Smooth muscle cell (in vitro differentiated cells): ENCODE results near the gene ARRDC5. TPM values are rescaled to one million over a fixed set of nuclear protein-coding genes. Genes with fewer than 3 reads are reported as not detected.

Experiments used
- DNase-seq: peaks from one replicate; lab custom pipeline; 2025; ENCODE audit not compliant: unreplicated experiment; lab: John Stamatoyannopoulos, UW
- H2AFZ ChIP-seq: fragments of 200-600 bp; sonication (generic); 2 replicates; pipeline ENCODE4 v1.6.0; 2016; ENCODE audit warnings: antibody characterized with exemption, low read depth, mild to moderate bottlenecking
- H3F3A ChIP-seq: fragments of 200-600 bp; sonication (generic); 2 replicates; pipeline ENCODE4 v1.6.0; 2017; ENCODE audit warnings: antibody characterized with exemption, low read depth
- H3K27ac ChIP-seq: fragments of 200-600 bp; sonication (generic); 2 replicates; pipeline ENCODE4 v1.5.1; 2016; ENCODE audit warnings: low read depth, mild to moderate bottlenecking
- H3K27me3 ChIP-seq: fragments of 200-600 bp; sonication (generic); 2 replicates; pipeline ENCODE4 v1.6.1; 2016; ENCODE audit warnings: low read depth, mild to moderate bottlenecking
- H3K36me3 ChIP-seq: fragments of 200-600 bp; sonication (generic); 2 replicates; pipeline ENCODE4 v1.5.1; 2016; ENCODE audit warnings: low read depth
- H3K4me1 ChIP-seq: fragments of 200-600 bp; sonication (generic); 2 replicates; pipeline ENCODE4 v1.5.1; 2016; ENCODE audit warnings: low read depth
- H3K4me2 ChIP-seq: fragments of 200-600 bp; sonication (generic); 2 replicates; pipeline ENCODE4 v1.6.0; 2016; ENCODE audit warnings: mild to moderate bottlenecking
- H3K4me3 ChIP-seq: fragments of 200-600 bp; sonication (generic); 2 replicates; pipeline ENCODE4 v1.5.1; 2016; ENCODE audit warnings: mild to moderate bottlenecking
- H3K79me2 ChIP-seq: fragments of 200-600 bp; sonication (generic); 2 replicates; pipeline ENCODE4 v1.6.0; 2016; ENCODE audit warnings: low read depth, mild to moderate bottlenecking
- H3K9ac ChIP-seq: fragments of 200-600 bp; sonication (generic); 2 replicates; pipeline ENCODE4 v1.6.0; 2016; ENCODE audit warnings: low read depth
- H3K9me3 ChIP-seq: fragments of 200-600 bp; sonication (generic); replicated peaks from 2 replicates; pipeline ENCODE4 v1.5.1; 2016; ENCODE audit warnings: low read depth
- H4K20me1 ChIP-seq: fragments of 200-600 bp; sonication (generic); 2 replicates; pipeline ENCODE4 v1.6.0; 2016; ENCODE audit warnings: low read depth
- WGBS: methylation state at CpG from one replicate; pipeline ENCODE4 v1.1.7; 2016; ENCODE audit warnings: low lambda C conversion rate; 5-methylcytosine and 5-hydroxymethylcytosine counted together
- polyA plus RNA-seq: library from polyadenylated mRNA; unstranded; fragments of >200 nt; fragmentation: Nextera tagmentation; extraction: Ambion mirVana; gene quantifications from 2 replicates; pipeline ENCODE4 v1.2.1, GENCODE V29; 2016
- total RNA-seq: library from RNA; depleted of rRNA; stranded (reverse); fragments of >200 nt; gene quantifications from 2 replicates; pipeline ENCODE4 v1.2.3, GENCODE V29; 2014
- TF ChIP-seq, protein P1 (sequence below): fragments of 200-600 bp; sonication (generic); IDR thresholded peaks from 2 replicates; pipeline ENCODE4 v1.5.1; 2017; ENCODE audit warnings: borderline replicate concordance, mild to moderate bottlenecking, antibody characterized with exemption; ENCODE audit not compliant: insufficient read depth, poor library complexity, severe bottlenecking

ARRDC5 gene
- total and polyA plus RNA-seq, 2 experiments from 2014 or later = not detected

GRCh38 chr19:4930664-4931063 lies 28.0 kb upstream of the ARRDC5 start:
- Histone ChIP-seq H3K4me1 (no peaks in the 10 kb centered on the region), H3F3A (no peaks in the 10 kb centered on the region), H3K27ac (no peak overlapping the region), H3K9me3 (no peaks in the 10 kb centered on the region), H3K4me2 (no peak overlapping the region), H3K9ac (no peak overlapping the region), H3K79me2 (peaks cover 18% of the 10 kb centered on the region), H3K36me3 (no peaks in the 10 kb centered on the region), H3K27me3 (no peaks in the 10 kb centered on the region), H4K20me1 (no peaks in the 10 kb centered on the region), H3K4me3 (no peak overlapping the region), H2AFZ (no peak overlapping the region)
- TF ChIP-seq, protein P1, sequence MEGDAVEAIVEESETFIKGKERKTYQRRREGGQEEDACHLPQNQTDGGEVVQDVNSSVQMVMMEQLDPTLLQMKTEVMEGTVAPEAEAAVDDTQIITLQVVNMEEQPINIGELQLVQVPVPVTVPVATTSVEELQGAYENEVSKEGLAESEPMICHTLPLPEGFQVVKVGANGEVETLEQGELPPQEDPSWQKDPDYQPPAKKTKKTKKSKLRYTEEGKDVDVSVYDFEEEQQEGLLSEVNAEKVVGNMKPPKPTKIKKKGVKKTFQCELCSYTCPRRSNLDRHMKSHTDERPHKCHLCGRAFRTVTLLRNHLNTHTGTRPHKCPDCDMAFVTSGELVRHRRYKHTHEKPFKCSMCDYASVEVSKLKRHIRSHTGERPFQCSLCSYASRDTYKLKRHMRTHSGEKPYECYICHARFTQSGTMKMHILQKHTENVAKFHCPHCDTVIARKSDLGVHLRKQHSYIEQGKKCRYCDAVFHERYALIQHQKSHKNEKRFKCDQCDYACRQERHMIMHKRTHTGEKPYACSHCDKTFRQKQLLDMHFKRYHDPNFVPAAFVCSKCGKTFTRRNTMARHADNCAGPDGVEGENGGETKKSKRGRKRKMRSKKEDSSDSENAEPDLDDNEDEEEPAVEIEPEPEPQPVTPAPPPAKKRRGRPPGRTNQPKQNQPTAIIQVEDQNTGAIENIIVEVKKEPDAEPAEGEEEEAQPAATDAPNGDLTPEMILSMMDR = no peak
- no peak for DNase-seq
- 82% methylated on average over 27 of the region's 28 CpGs for WGBS

DNA sequence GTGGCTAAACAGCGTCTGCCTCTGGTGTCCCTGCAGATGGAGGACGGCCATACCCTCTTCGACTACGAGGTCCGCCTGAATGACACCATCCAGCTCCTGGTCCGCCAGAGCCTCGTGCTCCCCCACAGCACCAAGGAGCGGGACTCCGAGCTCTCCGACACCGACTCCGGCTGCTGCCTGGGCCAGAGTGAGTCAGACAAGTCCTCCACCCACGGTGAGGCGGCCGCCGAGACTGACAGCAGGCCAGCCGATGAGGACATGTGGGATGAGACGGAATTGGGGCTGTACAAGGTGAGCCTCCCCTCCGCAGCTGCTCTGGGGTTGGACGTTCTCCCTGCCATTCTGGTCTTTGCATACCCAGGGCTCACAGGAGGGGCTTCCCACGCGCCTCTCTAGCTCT lies 26.5 kb upstream of the ARRDC5 start:
- Histone ChIP-seq H3K4me3 (no peak overlapping the region), H4K20me1 (no peaks in the 10 kb centered on the region), H3K4me1 (no peaks in the 10 kb centered on the region), H3K27me3 (no peaks in the 10 kb centered on the region), H3K4me2 (peak overlapping the region; percentile 3), H2AFZ (no peak overlapping the region), H3K27ac (peak overlapping the region; percentile 49), H3K79me2 (peaks cover 21% of the 10 kb centered on the region), H3K36me3 (no peaks in the 10 kb centered on the region), H3K9ac (no peak overlapping the region), H3K9me3 (no peaks in the 10 kb centered on the region), H3F3A (no peaks in the 10 kb centered on the region)
- DNase-seq = peak; percentile 11
- 58% methylated on average over 22 of the region's 22 CpGs for WGBS
- TF ChIP-seq, protein P1 = no peak

DNA sequence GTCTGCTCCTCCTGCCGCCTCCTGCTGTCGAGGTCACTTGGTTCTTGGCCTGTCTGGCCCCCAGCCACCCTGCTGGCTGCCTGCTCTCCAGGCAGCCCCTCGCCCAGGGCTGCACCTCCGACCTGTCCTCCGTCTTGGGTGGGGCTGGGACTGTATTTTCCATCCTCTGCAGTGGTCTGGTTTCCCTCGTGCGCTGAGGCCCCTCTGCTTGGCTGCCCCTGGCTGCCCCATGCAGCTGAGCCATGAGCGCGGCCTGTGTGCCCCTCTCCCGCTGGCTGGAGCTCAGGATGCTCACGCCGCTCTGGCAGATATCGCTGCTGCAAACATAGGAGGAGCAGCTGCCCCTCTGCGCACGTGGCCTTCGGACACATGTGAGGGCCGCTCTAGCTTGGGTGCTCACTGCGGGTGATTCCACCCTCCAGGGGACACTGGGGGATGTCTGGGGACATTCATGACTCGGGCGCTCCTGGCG lies 20.6 kb upstream of the ARRDC5 start:
- Histone ChIP-seq H3F3A (no peaks in the 10 kb centered on the region), H3K27me3 (no peaks in the 10 kb centered on the region), H3K36me3 (no peaks in the 10 kb centered on the region), H3K9me3 (no peaks in the 10 kb centered on the region), H3K9ac (no peak overlapping the region), H3K4me2 (no peak overlapping the region), H3K79me2 (peaks cover 67% of the 10 kb centered on the region), H3K4me1 (no peaks in the 10 kb centered on the region), H2AFZ (no peak overlapping the region), H4K20me1 (no peaks in the 10 kb centered on the region), H3K27ac (no peak overlapping the region), H3K4me3 (no peak overlapping the region)
- TF ChIP-seq, protein P1 = no peak
- 95% methylated on average over 21 of the region's 21 CpGs for WGBS
- no peak for DNase-seq

DNA sequence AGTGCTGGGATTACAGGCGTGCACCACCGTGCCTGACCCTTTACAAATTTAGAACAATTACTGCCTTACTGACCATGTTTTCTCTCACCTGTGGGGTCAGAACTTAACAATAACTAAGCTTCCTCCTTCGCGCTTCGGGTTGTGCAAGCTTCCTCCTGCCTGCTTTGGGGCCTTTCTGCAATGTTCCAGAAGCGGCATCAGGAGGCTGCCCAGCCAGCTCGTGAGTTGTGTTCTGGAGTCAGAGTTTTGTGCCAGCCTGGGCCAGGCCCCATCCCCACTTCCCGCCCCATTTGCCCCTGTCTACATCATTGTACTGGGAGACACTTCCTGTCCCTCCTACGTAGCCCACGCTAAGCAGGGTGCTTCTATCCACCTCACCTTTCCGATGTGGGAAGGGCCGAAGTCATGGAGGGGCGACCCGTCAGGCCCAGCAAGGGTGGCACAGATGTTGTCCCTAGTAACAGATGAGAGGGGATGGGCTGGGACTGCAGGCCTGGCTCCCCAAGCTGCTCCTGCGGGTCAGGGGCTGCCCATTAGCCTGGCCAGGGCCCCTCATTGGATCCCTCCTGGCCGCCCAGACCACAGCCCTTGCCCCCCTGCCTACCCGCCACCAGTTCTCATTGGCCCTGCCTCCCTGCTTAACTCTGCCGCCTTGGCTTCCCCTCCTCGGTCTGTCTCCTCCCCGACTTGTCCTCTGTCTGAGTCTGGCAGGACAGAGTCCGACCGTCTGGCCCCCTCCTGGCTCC lies 20.0 kb upstream of the ARRDC5 start:
- Histone ChIP-seq H3K9me3 (no peaks in the 10 kb centered on the region), H2AFZ (no peak overlapping the region), H3K9ac (no peak overlapping the region), H3K27me3 (no peaks in the 10 kb centered on the region), H3K36me3 (no peaks in the 10 kb centered on the region), H3K27ac (no peak overlapping the region), H3K4me1 (no peaks in the 10 kb centered on the region), H4K20me1 (no peaks in the 10 kb centered on the region), H3K4me2 (no peak overlapping the region), H3K4me3 (no peak overlapping the region), H3F3A (no peaks in the 10 kb centered on the region), H3K79me2 (peaks cover 67% of the 10 kb centered on the region)
- TF ChIP-seq, protein P1 = no peak
- 83% methylated on average over 17 of the region's 22 CpGs for WGBS
- no peak for DNase-seq
